ENCODE results near the gene MACROD2. TPM values are rescaled to one million over a fixed set of nuclear protein-coding genes. Genes with fewer than 3 reads are reported as not detected.

MACROD2 gene
- total RNA-seq, 4 donors from 2014 or later: 1.8 to 4.8 (median 2.9) TPM

DNA sequence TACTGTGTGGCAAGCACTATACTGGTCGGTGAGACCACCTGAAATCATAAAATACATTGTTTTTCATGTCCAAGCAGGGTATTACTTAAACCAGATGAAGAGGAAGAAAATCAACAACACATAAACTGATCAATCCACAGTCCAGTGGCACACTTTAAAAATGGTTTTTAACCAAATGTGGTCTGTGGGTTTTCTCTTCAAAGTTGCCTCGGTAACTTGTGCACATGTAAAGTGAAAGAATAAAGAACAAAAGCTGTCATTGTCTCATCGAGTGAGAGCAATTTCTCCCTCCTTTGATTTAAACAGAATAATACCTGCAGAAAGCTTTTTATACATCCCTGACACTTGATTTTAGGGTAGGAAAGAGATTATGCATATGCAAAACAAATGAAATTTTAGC is 338.4 kb downstream of the MACROD2 start:
- no peaks in the 10 kb centered on the region for H3K36me3 ChIP-seq
- intact Hi-C loops (cut with DNase I): no loop called here
- TF ChIP-seq POLR2A (IDR thresholded peaks at IDR 0.05) (no peak), CTCF (IDR thresholded peaks at IDR 0.05) (no peak)
- DNase-seq: no peak
- peak overlapping the region in 3 of 4 donors; percentile 50 to 62 (median 55) for H3K4me3 ChIP-seq
- WGBS, 2 donors: 22 to 42% methylated on average over 3 of the region's 3 CpGs
- no peaks in the 10 kb centered on the region for H3K9me3 ChIP-seq
- H3K27me3 ChIP-seq: no peaks in the 10 kb centered on the region
- peaks cover 0 to 41% (median 0%) of the 10 kb centered on the region in 3 donors for H3K4me1 ChIP-seq
- H3K27ac ChIP-seq: peak overlapping the region in 1 of 4 donors; percentile 8

- intact Hi-C loops (cut with DNase I): no loop called here
Observed at GRCh38 chr20:14334306-14334930, 339.1 kb downstream of the MACROD2 start.

DNA sequence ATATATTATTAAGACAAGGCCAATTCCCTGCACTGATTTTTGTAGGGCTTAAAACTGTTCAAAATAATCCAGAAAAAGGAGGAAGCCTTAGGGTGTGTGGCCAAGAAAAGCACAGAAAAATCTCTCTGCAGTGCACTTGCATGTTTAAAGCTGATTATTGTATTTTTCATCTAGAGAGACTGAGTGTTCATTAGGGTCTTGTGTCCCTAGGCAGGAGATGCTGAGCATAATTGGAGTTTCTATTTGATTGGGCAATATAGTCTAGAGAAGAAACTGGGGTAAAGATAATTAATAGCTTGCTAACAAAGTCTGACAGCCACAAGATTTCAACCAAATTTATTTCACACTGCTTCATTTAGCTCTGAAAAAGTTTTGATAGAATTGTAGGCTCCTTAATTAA is 339.7 kb downstream of the MACROD2 start:
- peaks cover 0 to 41% (median 0%) of the 10 kb centered on the region in 3 donors for H3K4me1 ChIP-seq
- TF ChIP-seq CTCF (IDR thresholded peaks at IDR 0.05): no peak
- TF ChIP-seq POLR2A (IDR thresholded peaks at IDR 0.05): no peak
- H3K27ac ChIP-seq: peak overlapping the region in 2 of 4 donors; percentile 16 to 19
- peak overlapping the region; percentile 1 to 62 (median 52) for H3K4me3 ChIP-seq
- no peak for DNase-seq
- H3K36me3 ChIP-seq: no peaks in the 10 kb centered on the region
- intact Hi-C loops (cut with DNase I): no loop called here
- no peaks in the 10 kb centered on the region for H3K9me3 ChIP-seq
- H3K27me3 ChIP-seq: no peaks in the 10 kb centered on the region

More at GRCh38 chr20:14334306-14334930, 339.1 kb downstream of the MACROD2 start:
- Histone ChIP-seq H3K36me3 (no peaks in the 10 kb centered on the region), H3K27me3 (no peaks in the 10 kb centered on the region), H3K4me1 (peaks cover 0 to 41% (median 0%) of the 10 kb centered on the region in 3 donors), H3K9me3 (no peaks in the 10 kb centered on the region), H3K4me3 (peak overlapping the region; percentile 1 to 62 (median 52)), H3K27ac (peak overlapping the region in 2 of 4 donors; percentile 8 to 14)
- TF ChIP-seq CTCF (IDR thresholded peaks at IDR 0.05): peak in 5 of 6 experiments; percentile 28 to 60 (median 38)
- TF ChIP-seq POLR2A (IDR thresholded peaks at IDR 0.05): no peak
- DNase-seq: no peak
- WGBS, 2 donors: 1 to 24% methylated on average over 3 of the region's 3 CpGs

- intact Hi-C loops (cut with DNase I): no loop called here
- DNase-seq: no peak
- WGBS, 2 donors: 5 to 12% methylated on average over 4 of the region's 4 CpGs
- no peaks in the 10 kb centered on the region for H3K36me3 ChIP-seq
- H3K4me3 ChIP-seq: peak overlapping the region; percentile 32 to 62 (median 52)
- H3K27ac ChIP-seq: peak overlapping the region in 3 of 4 donors; percentile 76 to 84 (median 79)
- H3K4me1 ChIP-seq: peaks cover 0 to 42% (median 0%) of the 10 kb centered on the region in 3 donors
- H3K27me3 ChIP-seq: no peaks in the 10 kb centered on the region
- H3K9me3 ChIP-seq: no peaks in the 10 kb centered on the region
- no peak for TF ChIP-seq POLR2A (IDR thresholded peaks at IDR 0.05)
Observed at GRCh38 chr20:14336686-14337085, 341.4 kb downstream of the MACROD2 start.

GRCh38 chr20:14337400-14338171 is 342.3 kb downstream of the MACROD2 start, which contains the start of gene FLRT3:
Gene FLRT3, minus strand, starts transcription at chr20:14337612. Its CDS starts 10,106 bp downstream, at chr20:14327506.
- peak; percentile 45 to 88 (median 72) for TF ChIP-seq CTCF (IDR thresholded peaks at IDR 0.05)
- TF ChIP-seq POLR2A (IDR thresholded peaks at IDR 0.05): peak in 3 of 4 donors; percentile 55 to 94 (median 56)
- Histone ChIP-seq H3K9me3 (no peaks in the 10 kb centered on the region), H3K27ac (peak within 1 kb of the TSS; percentile 6 to 84 (median 78)), H3K4me1 (peaks cover 0 to 51% (median 0%) of the 10 kb centered on the region in 3 donors), H3K4me3 (peak within 1 kb of the TSS; percentile 32 to 62 (median 52)), H3K36me3 (no peaks in the 10 kb centered on the region), H3K27me3 (no peaks in the 10 kb centered on the region)
- WGBS, 2 donors: 22 to 26% methylated on average over 12 of the region's 12 CpGs
- DNase-seq: no peak
- intact Hi-C loops (cut with DNase I): no loop called here
